GM18511 (cell line): ENCODE results near the gene NTSR2.

Experiments
- ATAC-seq: cut with Tn5 transposase; IDR thresholded peaks from one replicate; pipeline ENCODE4 v1.9.1; 2021; ENCODE audit warnings: mild to moderate bottlenecking, moderate library complexity; ENCODE audit not compliant: unreplicated experiment

The NTSR2 gene

DNA sequence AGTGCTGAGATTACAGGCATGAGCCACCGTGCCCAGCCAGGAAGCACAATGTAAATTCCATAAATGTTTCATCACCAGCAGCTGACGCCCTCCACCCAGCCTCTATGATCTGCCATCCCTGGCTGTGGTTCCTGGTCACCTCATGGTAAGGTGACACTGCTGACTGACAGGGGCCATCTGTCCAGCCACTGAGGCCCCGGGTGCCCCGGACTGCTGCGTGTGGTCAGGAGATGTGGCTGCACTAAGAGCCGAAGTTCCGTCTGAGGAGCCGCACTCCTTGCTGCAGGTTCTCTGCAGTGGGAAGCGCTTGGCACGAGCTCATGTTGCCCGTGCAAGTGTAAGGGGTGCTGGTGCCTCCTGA is 10.9 kb downstream of the NTSR2 start:
- ATAC-seq, result no peak

DNA sequence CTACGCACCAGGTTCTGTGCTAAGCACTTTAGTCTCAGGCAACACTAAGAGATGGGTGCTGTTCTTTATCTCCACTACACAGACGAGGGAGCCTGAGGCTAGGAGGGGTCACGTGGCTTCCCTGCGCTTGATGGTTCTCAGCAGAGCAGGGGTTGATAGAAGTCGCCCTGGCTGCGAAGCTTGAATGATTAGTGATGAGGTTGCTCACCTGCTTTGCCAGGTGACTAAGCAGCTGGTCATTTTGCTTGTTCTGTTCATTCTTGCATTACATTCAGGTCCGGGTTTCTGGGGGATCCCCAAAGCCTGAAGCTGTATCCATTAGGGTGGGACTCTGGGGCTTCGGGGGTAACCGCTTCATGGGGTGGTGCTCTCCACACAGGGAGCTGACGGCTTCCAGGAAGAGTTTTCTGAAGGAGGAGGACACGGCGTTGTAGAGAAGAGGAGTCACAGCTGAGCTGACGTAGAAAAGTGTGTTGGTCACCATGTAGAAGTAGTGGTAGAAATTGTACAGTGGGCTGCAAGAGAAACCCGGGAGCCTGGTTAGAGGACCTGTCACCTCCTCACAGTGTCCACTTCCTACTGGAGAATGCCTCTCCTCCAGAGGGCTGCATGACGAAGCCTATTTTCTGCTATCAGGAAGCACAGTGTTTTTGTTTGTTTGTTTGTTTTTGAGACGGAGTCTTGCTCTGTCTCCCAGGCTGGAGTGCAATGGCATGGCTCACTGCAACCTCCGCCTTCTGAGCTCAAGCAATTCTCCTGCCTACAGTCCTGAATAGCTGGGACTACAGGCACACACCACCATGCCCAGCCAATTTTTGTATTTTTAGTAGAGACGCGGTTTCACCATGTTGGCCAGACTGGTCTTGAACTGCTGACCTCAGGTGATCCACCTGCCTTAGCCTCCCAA is 11.5 kb downstream of the NTSR2 start:
- ATAC-seq, result no peak

DNA sequence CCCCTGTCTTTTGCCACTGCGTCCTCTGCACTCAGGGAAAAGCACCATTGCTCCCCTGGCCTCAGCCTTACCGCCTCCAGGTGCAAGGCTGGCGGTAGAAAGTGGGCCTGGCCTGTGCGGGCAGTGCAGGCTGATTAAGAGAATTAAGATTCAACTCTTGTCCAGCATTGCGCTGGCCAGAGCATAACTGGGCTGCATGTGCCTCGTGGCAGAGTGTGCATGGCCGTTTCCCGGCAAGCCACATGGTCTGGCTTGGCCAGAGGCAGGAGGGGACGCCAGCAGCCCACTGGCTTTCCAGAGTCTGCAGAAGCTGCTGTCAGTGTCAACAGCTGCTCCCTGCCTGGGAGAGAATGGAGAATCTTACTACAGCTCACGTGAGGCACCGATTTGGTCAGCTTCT is 12.3 kb downstream of the NTSR2 start:
- no peak for ATAC-seq

DNA sequence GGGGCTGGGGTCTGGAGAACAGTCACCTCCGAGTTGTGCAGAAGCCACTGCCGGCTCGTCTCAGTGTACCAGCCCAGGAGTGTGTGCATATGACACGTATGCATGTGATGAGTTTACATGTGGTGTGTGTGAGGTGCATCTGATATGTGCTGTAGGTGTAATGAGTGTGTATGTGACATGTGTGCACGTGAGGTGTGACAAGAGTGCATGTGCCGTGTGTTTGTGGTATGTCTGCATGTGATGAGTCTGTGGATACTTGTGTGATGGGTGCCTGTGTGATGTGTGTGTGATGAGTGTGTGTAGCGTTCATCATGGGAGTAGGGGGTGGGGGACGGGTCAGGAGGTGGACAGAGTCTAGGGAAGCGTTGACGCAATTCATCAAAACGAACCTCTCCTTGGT is 12.8 kb downstream of the NTSR2 start:
- no peak for ATAC-seq

DNA sequence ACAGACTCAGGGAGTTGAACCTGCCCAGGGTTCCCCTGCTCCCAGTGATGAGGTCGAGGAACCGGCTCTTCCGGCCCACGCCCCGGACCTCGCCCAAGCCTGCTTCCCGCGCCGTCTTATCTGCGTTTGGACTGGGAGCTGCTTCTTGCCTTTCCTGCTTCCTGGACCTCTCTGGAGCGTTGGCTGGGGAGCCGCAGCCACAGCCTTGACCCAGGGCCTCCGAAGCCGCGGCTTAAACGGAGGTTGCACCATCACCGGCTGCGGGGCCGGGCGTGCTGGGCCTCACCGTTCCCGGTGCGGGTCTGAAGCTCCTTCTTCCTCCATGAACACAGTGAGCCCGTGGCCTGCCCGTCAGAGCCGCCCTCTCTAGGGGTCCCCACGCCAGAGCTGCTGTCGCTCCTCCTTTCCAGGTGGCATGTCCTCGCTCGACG is 13.3 kb downstream of the NTSR2 start:
- no peak for ATAC-seq

DNA sequence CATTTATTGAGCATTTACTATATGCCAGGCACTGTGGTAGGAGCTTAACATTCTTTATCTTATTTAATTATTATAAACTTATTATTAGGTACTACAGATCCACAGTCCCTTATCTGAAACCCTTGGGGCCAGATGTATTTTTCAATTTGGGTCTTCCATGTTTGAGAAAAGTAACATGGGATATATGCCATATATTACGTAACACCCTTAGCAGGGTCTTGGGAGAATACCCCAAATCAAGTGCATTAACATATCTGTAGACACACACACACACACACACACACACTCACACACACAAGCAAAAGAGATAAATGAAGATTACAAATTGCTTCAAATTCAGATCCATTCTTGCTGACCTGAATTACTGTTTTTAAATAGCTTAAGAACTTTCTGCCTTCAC is 13.7 kb downstream of the NTSR2 start:
- no peak for ATAC-seq

DNA sequence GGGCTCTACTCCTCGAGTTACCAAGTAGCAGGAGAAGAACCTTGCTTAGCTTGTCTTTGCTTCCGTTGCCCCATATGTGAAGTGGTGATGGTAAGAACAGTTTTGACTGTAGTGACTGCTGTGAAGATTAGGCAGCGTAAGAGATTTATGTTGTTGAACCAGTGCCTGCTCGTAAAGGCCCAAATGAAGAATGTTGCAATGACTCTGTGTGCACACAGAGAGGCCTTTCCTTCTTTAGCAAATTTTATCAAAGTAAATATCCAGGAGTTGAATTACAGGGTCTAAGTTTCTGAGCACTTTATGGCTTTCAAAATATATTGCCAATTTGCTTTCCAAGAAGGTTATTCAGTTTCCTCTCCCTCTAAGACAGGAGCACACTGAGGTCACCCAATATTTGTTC is 14.5 kb downstream of the NTSR2 start:
- ATAC-seq, result no peak

DNA sequence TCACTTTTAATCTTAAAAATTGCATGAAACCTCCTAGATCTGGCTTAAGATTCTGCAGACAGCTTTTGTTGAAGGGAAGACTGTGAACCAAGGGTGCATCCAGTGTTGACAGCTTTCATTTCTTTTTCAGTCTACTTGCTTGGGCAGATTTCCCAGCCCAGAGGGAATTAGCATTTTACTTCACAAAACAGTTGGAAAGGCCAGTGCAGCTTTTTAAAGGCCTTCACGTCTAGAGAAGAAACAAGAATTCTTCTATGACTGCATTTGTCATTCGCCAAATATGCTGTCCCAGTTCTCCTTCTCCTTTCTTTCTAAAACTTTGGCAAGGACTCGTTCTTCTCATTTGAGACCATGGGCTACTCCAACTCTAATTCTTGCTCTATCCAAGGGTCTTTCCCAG is 17.4 kb downstream of the NTSR2 start:
- ATAC-seq, result no peak

DNA sequence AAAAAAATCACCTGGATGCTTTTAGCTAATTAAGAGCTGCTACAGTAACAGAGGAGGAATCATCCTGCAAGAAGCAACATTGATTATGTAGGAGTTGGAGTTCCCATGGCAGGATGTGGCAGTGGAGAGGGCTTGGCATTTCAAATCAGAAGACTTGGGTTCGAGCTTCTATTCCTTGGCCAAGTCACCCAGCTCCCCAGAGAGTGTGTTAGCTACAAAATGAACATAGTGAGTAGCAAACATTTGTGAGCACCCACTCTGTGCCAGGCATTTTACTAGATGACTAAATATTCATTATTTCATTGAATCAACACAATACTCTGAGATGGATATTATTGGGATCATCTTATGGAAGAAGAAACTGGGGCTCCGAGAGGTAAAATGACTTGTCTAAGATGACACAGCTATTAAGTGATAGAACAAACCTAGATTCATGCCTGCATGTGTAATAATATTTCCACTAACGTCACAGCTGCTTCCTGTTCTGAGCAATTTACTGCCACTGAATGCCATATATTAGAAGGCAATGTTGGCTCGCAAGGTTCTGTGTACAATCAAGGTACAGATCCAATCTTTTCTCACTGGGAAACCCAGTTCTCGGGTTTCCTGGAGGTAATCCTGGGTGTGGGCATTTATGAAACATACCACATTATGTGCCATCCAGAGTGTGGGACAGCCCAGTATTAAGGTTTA is 18.0 kb downstream of the NTSR2 start:
- ATAC-seq, result no peak

DNA sequence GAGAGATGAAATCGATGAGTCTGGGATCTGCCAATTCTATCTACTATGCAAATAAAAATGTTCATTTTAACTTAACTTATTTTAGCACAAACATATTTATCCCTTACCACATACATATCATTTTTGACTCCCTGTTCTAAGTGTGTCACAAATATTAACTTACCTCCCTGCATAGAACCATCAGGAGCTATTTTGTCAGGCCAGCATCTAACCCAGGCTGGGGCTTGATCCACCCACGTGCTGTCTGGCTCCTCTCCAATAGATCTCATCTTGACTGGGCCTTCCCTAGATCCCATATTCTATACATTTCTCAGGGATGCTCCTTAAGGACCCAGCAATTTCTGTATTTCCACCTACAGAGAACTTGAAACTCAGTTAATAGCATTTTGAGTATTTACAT is 20.9 kb downstream of the NTSR2 start:
- ATAC-seq, result no peak

DNA sequence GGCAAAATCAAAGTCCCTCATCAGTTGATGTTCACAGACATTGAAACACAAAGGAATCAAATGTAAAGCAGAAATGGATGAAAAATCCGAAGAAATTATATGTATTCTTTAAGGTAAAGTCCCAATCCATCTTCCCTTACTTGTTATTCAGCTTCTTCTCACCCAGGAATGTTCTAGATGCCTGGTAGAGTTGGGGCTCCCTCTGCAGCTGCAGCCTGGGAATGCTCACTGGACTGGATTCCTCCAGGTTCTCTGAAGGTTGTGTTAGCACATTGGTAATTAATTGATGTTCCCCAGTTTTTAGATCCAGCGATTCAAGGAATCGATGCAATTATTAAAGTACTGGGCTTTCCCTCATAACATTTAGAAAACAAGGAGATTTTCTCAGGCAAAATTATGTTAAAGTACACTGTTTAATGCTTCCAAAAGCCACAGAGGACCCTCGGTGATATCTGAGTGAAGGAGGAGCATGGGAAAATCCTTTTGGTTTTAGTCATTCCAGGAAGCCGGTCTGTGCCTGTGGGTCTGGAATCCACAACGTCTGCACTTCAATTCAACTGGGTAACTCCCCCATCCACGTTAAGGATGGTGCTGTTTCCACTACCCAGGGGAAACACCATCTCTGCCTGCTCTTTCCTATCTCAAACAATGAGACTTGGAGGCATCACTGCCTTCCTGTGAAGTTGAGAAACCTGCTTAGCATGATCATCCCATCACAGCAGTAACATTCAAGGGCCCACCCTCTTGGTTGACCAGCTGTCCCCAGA is 22.0 kb downstream of the NTSR2 start:
- no peak for ATAC-seq

DNA sequence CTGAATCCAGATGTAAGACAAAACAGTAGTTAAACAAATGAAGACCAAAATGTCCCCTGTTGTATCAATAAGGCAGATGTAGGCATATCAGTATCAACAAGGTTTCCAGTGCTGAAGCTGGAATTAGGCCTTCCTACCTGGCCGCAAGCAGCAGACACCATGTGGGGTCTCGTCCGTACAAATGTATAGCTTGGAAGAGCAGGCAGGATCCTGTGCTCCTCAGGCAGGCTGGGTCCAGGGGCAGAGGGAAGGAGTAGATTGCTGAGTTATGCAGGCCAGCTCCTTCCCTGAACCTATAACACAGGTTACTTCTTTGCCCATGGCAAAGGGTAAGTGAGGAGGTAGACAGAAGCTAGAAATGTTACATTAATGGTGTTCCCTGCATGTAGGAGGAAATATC is 23.5 kb downstream of the NTSR2 start:
- no peak for ATAC-seq

DNA sequence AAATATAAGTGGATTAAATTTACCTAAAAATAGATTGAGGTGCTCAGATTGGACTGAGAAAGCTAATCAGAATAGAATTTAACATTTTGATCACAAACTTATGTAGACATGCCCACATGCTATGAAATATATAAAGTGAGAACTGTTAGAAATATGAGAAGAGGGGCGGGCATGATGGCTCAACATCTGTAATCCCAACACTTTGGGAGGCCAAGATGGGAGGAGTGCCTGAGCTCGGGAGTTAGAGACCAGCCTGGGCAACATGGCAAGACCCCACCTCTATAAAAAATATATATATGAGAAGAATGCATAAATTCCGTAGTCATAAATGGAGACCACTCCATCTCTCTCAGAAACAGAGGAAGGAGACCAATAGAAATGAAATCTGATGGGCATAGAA is 25.7 kb downstream of the NTSR2 start:
- no peak for ATAC-seq

DNA sequence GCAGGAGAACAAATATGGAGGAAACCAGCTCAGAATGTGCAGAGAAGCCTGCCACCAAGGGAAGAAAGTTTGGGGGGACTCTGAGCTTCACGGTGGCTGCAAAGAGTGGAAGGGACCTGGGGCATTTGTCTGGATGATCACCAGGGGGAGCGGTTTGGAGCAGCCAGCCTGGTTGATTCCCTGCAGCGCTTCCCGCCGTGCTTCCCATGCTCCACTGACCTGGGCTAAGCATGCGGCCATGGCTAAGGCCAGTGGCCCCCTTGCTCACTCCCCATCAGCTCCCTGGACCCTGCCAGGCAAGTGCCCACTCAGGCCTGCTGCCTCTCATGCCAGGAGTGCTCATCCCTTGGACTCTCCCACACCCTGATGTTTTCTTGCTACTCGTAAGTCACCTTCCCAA is 27.0 kb downstream of the NTSR2 start:
- no peak for ATAC-seq

DNA sequence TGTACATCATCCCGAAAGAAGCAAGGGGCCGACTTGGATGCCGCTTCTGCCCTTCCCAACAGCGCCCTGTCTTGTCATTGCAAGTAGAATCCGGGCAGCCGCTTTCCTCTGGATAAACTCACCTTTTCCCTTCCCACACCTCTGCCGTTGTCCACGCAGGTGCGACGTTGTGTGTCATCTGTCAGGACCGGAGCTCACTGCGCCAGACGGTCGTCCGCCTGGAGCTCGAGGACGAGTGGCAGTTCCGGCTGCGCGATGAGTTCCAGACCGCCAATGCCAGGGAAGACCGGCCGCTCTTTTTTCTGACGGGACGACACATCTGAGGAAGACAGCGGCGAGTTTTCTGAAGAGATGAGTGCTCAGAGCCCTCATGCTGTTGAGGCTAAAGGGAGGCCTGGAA is 29.9 kb downstream of the NTSR2 start:
- ATAC-seq, result no peak

DNA sequence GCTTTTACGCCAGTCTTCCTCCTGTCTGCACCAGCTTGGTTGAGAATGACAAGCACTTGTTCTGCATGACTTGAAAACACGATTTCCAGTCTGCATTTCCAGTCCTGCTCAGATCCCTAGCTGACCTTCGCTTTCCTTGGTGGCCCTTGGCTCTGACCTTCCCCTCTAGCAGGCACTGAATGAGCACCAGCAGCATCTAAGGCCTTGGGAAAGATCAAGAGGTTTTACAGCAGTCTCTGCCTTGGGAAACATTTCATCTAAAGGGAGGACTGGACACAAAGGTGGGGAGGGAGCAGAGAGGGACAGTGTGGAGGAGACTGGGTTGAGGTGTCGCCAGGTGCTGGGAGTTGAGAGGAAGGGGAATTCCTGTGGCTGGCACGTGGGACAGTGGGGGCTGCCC is 30.5 kb downstream of the NTSR2 start:
- no peak for ATAC-seq

DNA sequence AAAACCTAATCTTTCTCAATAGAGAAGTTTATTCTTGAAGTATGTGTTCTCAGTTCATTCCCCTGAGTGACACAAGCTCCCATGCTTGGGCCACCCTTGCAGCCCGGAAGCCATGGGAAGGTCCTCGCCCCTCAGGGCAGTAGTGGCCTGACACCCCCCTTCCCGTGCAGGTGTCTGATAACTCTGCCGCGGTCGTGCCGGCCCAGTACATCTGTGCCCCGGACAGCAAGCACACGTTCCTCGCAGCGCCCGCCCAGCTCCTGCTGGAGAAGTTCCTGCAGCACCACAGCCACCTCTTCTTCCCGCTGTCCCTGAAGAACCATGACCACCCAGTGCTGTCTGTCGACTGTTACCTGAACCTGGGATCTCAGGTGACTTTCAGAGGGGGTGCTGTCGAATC is 32.4 kb downstream of the NTSR2 start:
- ATAC-seq, result no peak

DNA sequence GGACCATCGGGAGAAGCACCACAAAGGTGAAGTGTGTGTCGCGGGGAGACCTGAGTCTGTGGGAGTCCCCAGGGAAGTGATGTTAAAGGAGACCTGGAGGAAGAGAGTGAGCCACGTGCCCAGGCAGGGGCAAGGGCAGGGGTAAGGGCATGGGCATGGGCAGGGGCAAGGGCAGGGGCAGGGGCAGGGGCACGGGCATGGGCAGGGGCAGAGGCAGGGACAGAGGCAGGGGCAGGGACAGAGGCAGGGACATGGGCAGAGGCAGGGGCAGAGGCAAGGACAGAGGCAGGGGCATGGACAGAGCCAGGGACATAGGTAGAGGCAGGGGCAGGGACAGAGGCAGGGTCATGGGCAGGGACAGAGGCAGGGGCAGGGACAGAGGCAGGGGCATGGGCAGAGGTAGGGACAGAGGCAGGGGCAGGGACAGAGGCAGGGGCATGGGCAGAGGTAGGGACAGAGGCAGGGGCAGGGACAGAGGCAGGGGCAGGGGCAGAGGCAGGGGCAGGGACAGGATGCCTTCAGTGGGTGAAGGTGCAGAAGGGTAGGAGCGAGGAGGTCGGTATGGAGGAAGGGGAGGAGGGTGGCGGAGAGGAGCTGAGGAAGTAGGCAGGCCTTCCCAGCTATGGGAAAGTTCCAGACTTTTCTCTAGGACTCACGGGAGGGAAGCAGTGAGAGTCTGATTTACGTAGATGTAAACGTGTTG is 33.3 kb downstream of the NTSR2 start:
- ATAC-seq, result no peak

DNA sequence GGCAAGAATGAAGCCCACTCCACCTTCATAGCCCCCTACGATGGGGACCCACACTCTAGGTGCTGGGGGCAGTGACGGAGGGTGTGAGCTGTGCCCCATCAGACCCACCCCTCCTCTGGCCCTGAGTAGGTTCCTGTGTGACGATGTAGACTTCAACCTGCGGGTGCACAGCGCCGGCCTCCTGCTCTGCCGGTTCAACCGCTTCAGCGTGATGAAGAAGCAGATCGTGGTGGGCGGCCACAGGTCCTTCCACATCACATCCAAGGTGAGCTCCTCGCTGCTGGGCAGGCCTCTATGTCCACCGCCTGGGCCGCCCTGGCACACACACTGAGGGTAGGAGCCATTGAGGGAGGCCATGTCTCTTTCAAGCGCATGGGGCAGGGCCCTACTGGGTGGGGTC is 34.9 kb downstream of the NTSR2 start:
- ATAC-seq, result no peak

DNA sequence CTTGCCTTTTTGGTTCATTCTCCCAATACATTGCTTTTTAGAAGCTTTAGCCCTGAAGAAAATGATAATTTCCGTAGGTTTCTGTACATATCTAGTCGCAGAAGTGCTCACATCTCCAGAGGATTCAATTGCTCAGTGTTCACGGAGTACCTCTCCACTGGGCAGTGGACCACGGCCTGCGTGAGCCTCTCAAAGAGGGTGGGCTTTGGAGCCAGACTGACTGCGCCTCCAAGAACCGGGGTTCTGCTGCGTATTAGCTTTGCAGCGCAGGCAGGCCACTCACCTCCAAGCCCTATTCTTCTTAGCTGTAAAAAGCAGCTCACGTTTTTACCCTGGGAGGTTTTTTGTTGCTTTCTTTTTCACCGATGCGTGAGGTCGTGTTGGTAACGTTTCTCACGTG is 35.4 kb downstream of the NTSR2 start:
- no peak for ATAC-seq

DNA sequence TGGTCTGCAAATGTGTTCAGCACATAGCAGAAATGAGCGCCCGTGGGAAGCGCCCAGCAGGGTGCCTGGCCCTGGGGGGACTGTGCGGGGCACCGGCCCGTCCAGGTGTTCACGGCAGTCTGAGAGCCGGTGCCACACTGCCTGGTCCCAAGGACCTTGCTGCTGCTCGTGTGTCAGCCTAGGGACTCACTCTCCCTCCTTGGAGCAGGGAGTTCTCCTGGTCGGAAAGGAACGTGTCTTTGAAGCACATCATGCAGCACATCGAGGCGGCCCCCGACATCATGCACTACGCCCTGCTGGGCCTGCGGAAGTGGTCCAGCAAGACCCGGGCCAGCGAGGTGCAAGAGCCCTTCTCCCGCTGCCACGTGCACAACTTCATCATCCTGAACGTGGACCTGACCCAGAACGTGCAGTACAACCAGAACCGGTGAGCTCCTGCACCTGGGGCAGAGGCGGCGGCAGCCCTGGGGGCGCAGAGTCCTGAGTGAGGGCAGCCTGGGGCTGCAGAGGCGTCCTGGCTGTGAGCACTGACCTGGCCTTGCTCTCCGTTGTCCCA is 36.0 kb downstream of the NTSR2 start:
- no peak for ATAC-seq
